Measurements from ENCODE around the gene RPS6KC1. TPM values are rescaled to one million over a fixed set of nuclear protein-coding genes. Genes with fewer than 3 reads are reported as not detected.

RPS6KC1 gene
- total and polyA plus RNA-seq, 9 of the 15 experiments (the other 6 are each of a cell fraction or from before 2014, with no cell fraction given) = 4.3 to 34.6 (median 20.9) TPM

GRCh38 chr1:213015099-213016050 is 35.7 kb upstream of the RPS6KC1 start, which contains the start of gene ANGEL2 (continued):
- TF ChIP-seq ZNF280A (IDR thresholded peaks at IDR 0.05; ENCODE audit: low read depth, partially characterized antibody) = no peak
- TF ChIP-seq DIDO1 (tag; IDR thresholded peaks at IDR 0.05; ENCODE audit: low read depth) = peak; percentile 68
- TF ChIP-seq ZNF589 (CRISPR knock-in tag; IDR thresholded peaks at IDR 0.05; ENCODE audit: low read depth) = no peak
- no peak for TF ChIP-seq ZNF212 (CRISPR knock-in tag; IDR thresholded peaks at IDR 0.05)
- TF ChIP-seq KLF16 (IDR thresholded peaks at IDR 0.05) = no peak
- peak; percentile 80 for TF ChIP-seq CREM (IDR thresholded peaks at IDR 0.05; ENCODE audit: low read depth)
- no peak for TF ChIP-seq ZNF224 (CRISPR knock-in tag; IDR thresholded peaks at IDR 0.05)
- TF ChIP-seq MYC (IDR thresholded peaks at IDR 0.05; ENCODE audit: low read depth, low read length) = peak; percentile 61
- 0 out of 2 replicates have a peak, but pooled peaks have one; percentile 22 for TF ChIP-seq MYC (CRISPR knock-in tag; IDR thresholded peaks at IDR 0.05; ENCODE audit: borderline replicate concordance, low read depth)
- TF ChIP-seq CSDE1 (IDR thresholded peaks at IDR 0.05) = no peak; a peak in 1 of 4 replicates
- TF ChIP-seq CTCFL (IDR thresholded peaks at IDR 0.05; ENCODE audit: borderline replicate concordance, insufficient read depth, low read depth, low read length, poor library complexity, severe bottlenecking) = no peak
- no peak for TF ChIP-seq ATF2 (CRISPR knock-in tag; IDR thresholded peaks at IDR 0.05)
- TF ChIP-seq GMEB1 (CRISPR knock-in tag; IDR thresholded peaks at IDR 0.05) = peak; percentile 51; the same call in 1 of the 2 replicates
- TF ChIP-seq ZNF77 (CRISPR knock-in tag; IDR thresholded peaks at IDR 0.05) = no peak
- TF ChIP-seq CXXC5 (CRISPR knock-in tag; IDR thresholded peaks at IDR 0.05) = peak; percentile 33
- no peak for TF ChIP-seq ZC3H8 (IDR thresholded peaks at IDR 0.05)
- no peak for TF ChIP-seq STAT6 (CRISPR knock-in tag; IDR thresholded peaks at IDR 0.05)
- no peak for TF ChIP-seq EZH2 (IDR thresholded peaks at IDR 0.05; ENCODE audit: borderline replicate concordance, low read depth, low read length)

Measured in K562 (cell line).